GM23338 (cell line): ENCODE data around the gene REC8. TPM values are rescaled to one million over a fixed set of nuclear protein-coding genes. Genes with fewer than 3 reads are reported as not detected.

Source experiments
- ATAC-seq: fragments of 200-7000 bp; cut with Tn5 transposase; 3 replicates; pipeline ENCODE4 v1.9.1; 2020
- DNase-seq: peaks from one replicate; pipeline ENCODE4 v3.0.0-alpha.2; 2015; ENCODE audit warnings: low spot score
- H2AFZ ChIP-seq: fragments of 200-600 bp; sonication (generic); 2 replicates; pipeline ENCODE4 v1.8.0; 2016; ENCODE audit warnings: antibody characterized with exemption, mild to moderate bottlenecking, moderate library complexity
- H3F3A ChIP-seq: fragments of 200-600 bp; sonication (generic); replicated peaks from 2 replicates; pipeline ENCODE4 v1.8.0; 2017; ENCODE audit warnings: antibody characterized with exemption, mixed run types, low read depth
- H3K27ac ChIP-seq: fragments of 200-600 bp; sonication (generic); 2 replicates; pipeline ENCODE4 v1.6.1; 2016; ENCODE audit warnings: low read depth
- H3K27me3 ChIP-seq: fragments of 200-600 bp; sonication (generic); 2 replicates; pipeline ENCODE4 v1.8.0; 2016; ENCODE audit warnings: mild to moderate bottlenecking, mixed run types, moderate library complexity; ENCODE audit not compliant: insufficient read depth
- H3K36me3 ChIP-seq: fragments of 200-600 bp; sonication (generic); 2 replicates; pipeline ENCODE4 v1.8.0; 2016; ENCODE audit warnings: mild to moderate bottlenecking; ENCODE audit not compliant: insufficient read depth
- H3K4me1 ChIP-seq: fragments of 200-600 bp; sonication (generic); 2 replicates; pipeline ENCODE4 v1.8.0; 2016; ENCODE audit warnings: mild to moderate bottlenecking, moderate library complexity; ENCODE audit not compliant: insufficient read depth
- H3K4me2 ChIP-seq: fragments of 200-600 bp; sonication (generic); 2 replicates; pipeline ENCODE4 v1.7.1; 2017; ENCODE audit warnings: mixed run types
- H3K4me3 ChIP-seq: fragments of 200-600 bp; sonication (generic); 2 replicates; pipeline ENCODE4 v1.6.1; 2016; ENCODE audit warnings: mixed run types
- H3K79me2 ChIP-seq: fragments of 200-600 bp; sonication (generic); replicated peaks from 2 replicates; pipeline ENCODE4 v1.8.0; 2017; ENCODE audit warnings: mild to moderate bottlenecking; ENCODE audit not compliant: insufficient read depth
- H3K9me2 ChIP-seq: fragments of 200-600 bp; sonication (generic); 2 replicates; pipeline ENCODE4 v1.8.0; 2017; ENCODE audit not compliant: insufficient read depth
- H4K20me1 ChIP-seq: fragments of 200-600 bp; sonication (generic); replicated peaks from 2 replicates; pipeline ENCODE4 v1.8.0; 2017; ENCODE audit warnings: mild to moderate bottlenecking; ENCODE audit not compliant: insufficient read depth
- H3K27ac Mint-ChIP-seq: 2 replicates; pipeline ENCODE4 v1.8.0; 2020; ENCODE audit warnings: inconsistent platforms, mild to moderate bottlenecking, moderate library complexity, mixed read lengths
- H3K27me3 Mint-ChIP-seq: 3 replicates; pipeline ENCODE4 v1.8.0; 2022; ENCODE audit warnings: low read depth, mild to moderate bottlenecking, moderate library complexity, mixed read lengths, inconsistent platforms; ENCODE audit not compliant: insufficient read depth, poor library complexity
- H3K36me3 Mint-ChIP-seq: 3 replicates; pipeline ENCODE4 v1.8.0; 2021; ENCODE audit warnings: low read depth, mild to moderate bottlenecking, inconsistent platforms, moderate library complexity, mixed read lengths
- H3K4me1 Mint-ChIP-seq: 3 replicates; pipeline ENCODE4 v1.8.0; 2020; ENCODE audit warnings: mild to moderate bottlenecking, inconsistent platforms, mixed read lengths
- H3K4me3 Mint-ChIP-seq: 3 replicates; pipeline ENCODE4 v1.8.0; 2021; ENCODE audit warnings: moderate library complexity, mild to moderate bottlenecking, inconsistent platforms, mixed read lengths
- H3K9me3 Mint-ChIP-seq: 3 replicates; pipeline ENCODE4 v1.8.0; 2020; ENCODE audit warnings: moderate library complexity, mild to moderate bottlenecking, inconsistent platforms, mixed read lengths
- CREB1 ChIP-seq: fragments of 250-450 bp; sonication (Bioruptor Pico); IDR thresholded peaks from 2 replicates; pipeline ENCODE4 v1.5.0; 2020; ENCODE audit warnings: low read depth, mild to moderate bottlenecking, moderate library complexity
- EZH2 ChIP-seq: fragments of 200-600 bp; sonication (generic); IDR thresholded peaks from one replicate; pipeline ENCODE4 v1.8.0; 2017; ENCODE audit warnings: antibody characterized with exemption, mild to moderate bottlenecking, low read depth; ENCODE audit not compliant: unreplicated experiment
- EZH2phosphoT487 ChIP-seq: fragments of 200-600 bp; sonication (generic); IDR thresholded peaks from one replicate; pipeline ENCODE4 v1.8.1; 2018; ENCODE audit warnings: antibody characterized with exemption; ENCODE audit not compliant: unreplicated experiment
- JUNB ChIP-seq: IDR thresholded peaks from one replicate; pipeline ENCODE4 v1.6.1; 2016; ENCODE audit warnings: antibody characterized with exemption; ENCODE audit not compliant: unreplicated experiment
- NANOG ChIP-seq: IDR thresholded peaks from 2 replicates; pipeline ENCODE4 v1.6.1; 2016; ENCODE audit warnings: antibody characterized with exemption, borderline replicate concordance
- POLR2AphosphoS5 ChIP-seq: IDR thresholded peaks from 2 replicates; pipeline ENCODE4 v1.6.1; 2016; ENCODE audit warnings: antibody characterized with exemption, low read depth
- ZNF114 ChIP-seq: fragments of 250-450 bp; sonication (Bioruptor Pico); IDR thresholded peaks from 2 replicates; pipeline ENCODE4 v1.5.0; 2020; ENCODE audit warnings: mild to moderate bottlenecking, moderate library complexity
- ZNF331 ChIP-seq: fragments of 250-450 bp; sonication (Bioruptor Pico); IDR thresholded peaks from 2 replicates; pipeline ENCODE4 v1.5.0; 2020; ENCODE audit warnings: low read depth, mild to moderate bottlenecking, moderate library complexity
- polyA plus RNA-seq: library from polyadenylated mRNA; unstranded; fragments of >200 nt; fragmentation: Nextera tagmentation; extraction: Ambion mirVana; gene quantifications from 2 replicates; pipeline ENCODE4 v1.2.1, GENCODE V29; 2016
- total RNA-seq: library from RNA; depleted of rRNA; stranded (reverse); fragments of >200 nt; shearing (Covaris generic); gene quantifications from 2 replicates; pipeline ENCODE4 v1.2.3, GENCODE V29; 2014
- TF ChIP-seq, protein P1 (sequence below): IDR thresholded peaks from 2 replicates; pipeline ENCODE4 v1.6.1; 2016; ENCODE audit warnings: antibody characterized with exemption
- TF ChIP-seq, protein P2 (sequence below): fragments of 250-450 bp; sonication (Bioruptor Pico); IDR thresholded peaks from 2 replicates; pipeline ENCODE4 v1.5.0; 2020; ENCODE audit warnings: mild to moderate bottlenecking, moderate library complexity

Gene REC8
- total and polyA plus RNA-seq, 2 experiments from 2014 or later = 25.7 to 36.8 TPM

DNA sequence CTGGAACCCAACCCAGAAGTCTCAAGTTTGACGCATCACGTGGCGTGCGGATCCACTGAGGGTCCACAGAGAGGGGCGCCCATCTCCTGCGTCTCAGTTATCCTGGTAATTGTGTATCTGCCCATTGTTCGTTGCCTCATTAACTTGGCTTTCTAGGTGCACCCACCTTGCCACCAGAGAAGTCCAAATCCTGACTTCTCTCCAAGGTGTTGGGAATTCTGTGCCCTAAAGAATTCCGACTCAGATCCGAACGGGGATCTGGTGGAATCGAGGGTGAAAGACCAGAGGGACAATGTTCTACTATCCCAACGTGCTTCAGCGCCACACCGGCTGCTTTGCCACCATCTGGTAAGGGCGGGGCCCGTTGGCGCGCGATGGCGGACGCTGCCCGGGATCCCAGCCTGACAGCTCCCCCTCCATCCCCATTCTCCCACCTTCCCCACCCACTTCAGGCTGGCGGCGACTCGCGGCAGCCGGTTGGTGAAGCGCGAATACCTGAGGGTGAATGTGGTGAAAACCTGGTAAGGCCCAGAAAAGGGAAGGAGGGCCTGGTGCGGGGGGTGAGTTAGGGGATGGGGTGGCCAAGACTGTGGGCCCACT lies 481 bp downstream of the REC8 start:
- Histone ChIP-seq H3K4me2 (peak overlapping the region; percentile 100), H3K36me3 (no peaks in the 10 kb centered on the region), H3K27ac (no peak overlapping the region), H3K9me2 (no peaks in the 10 kb centered on the region), H3K79me2 (no peaks in the 10 kb centered on the region), H3F3A (peaks cover 7% of the 10 kb centered on the region; the same call in 1 of the 2 replicates), H3K27me3 (no peaks in the 10 kb centered on the region), H3K4me3 (peak overlapping the region; percentile 81), H2AFZ (peak overlapping the region; percentile 99), H4K20me1 (no peaks in the 10 kb centered on the region; the same call in 1 of the 2 replicates), H3K4me1 (0 out of 2 replicates have a peak, but pooled peaks cover 3% of the 10 kb centered on the region)
- Mint-ChIP-seq H3K27ac (no peak overlapping the region), H3K4me1 (peaks cover 4% of the 10 kb centered on the region; the same call in 1 of the 3 replicates), H3K27me3 (peaks cover 19% of the 10 kb centered on the region), H3K9me3 (no peaks in the 10 kb centered on the region), H3K36me3 (peaks cover 16% of the 10 kb centered on the region; the same call in 2 of the 3 replicates), H3K4me3 (peak overlapping the region; percentile 87)
- ATAC-seq (peak; percentile 16), DNase-seq (peak; percentile 51)
- TF ChIP-seq CREB1 (no peak), NANOG (no peak), POLR2AphosphoS5 (no peak), ZNF114 (CRISPR knock-in tag) (no peak), EZH2phosphoT487 (no peak)
- TF ChIP-seq, protein P1, sequence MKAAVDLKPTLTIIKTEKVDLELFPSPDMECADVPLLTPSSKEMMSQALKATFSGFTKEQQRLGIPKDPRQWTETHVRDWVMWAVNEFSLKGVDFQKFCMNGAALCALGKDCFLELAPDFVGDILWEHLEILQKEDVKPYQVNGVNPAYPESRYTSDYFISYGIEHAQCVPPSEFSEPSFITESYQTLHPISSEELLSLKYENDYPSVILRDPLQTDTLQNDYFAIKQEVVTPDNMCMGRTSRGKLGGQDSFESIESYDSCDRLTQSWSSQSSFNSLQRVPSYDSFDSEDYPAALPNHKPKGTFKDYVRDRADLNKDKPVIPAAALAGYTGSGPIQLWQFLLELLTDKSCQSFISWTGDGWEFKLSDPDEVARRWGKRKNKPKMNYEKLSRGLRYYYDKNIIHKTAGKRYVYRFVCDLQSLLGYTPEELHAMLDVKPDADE = no peak

GRCh38 chr14:24172871-24173281 lies 996 bp downstream of the REC8 start:
- ATAC-seq = no peak
- no peaks in the 10 kb centered on the region; the same call in 1 of the 2 replicates for H4K20me1 ChIP-seq
- H3K9me2 ChIP-seq = no peaks in the 10 kb centered on the region
- no peaks in the 10 kb centered on the region for H3K79me2 ChIP-seq
- no peak overlapping the region for H3K27ac ChIP-seq
- Mint-ChIP-seq H3K27ac (no peak overlapping the region), H3K9me3 (no peaks in the 10 kb centered on the region), H3K4me3 (peak overlapping the region; percentile 87), H3K27me3 (peaks cover 21% of the 10 kb centered on the region), H3K4me1 (peaks cover 4% of the 10 kb centered on the region; the same call in 1 of the 3 replicates), H3K36me3 (peaks cover 18% of the 10 kb centered on the region)
- H2AFZ ChIP-seq = no peak overlapping the region; the same call in 1 of the 2 replicates
- H3K4me3 ChIP-seq = peak overlapping the region; percentile 81
- TF ChIP-seq ZNF331 (CRISPR knock-in tag) = no peak
- H3K36me3 ChIP-seq = no peaks in the 10 kb centered on the region
- no peak for DNase-seq
- peaks cover 7% of the 10 kb centered on the region; the same call in 1 of the 2 replicates for H3F3A ChIP-seq
- H3K4me2 ChIP-seq = peak overlapping the region; percentile 100
- 0 out of 2 replicates have a peak, but pooled peaks cover 3% of the 10 kb centered on the region for H3K4me1 ChIP-seq
- no peaks in the 10 kb centered on the region for H3K27me3 ChIP-seq

DNA sequence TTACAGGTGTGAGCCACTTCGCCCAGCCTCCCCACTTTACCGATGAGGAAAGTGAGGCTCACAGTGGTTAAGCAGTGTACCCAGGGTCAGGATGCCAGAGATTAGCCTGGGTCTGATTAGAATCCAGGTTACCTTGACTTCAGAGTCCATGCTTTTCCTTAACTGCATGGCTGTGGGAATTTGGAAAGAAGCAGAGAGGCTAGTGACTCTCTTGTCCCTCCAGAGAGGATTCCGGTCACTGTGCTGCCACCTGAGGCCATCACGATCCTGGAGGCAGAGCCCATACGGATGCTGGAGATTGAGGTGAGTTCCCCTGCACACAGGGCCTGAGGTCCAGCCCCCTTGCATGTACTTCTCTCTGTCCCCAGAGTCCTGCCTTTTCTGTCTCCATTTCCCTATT lies 4.7 kb downstream of the REC8 start:
- no peaks in the 10 kb centered on the region for H3K9me3 Mint-ChIP-seq
- Histone ChIP-seq H3K4me1 (0 out of 2 replicates have a peak, but pooled peaks cover 3% of the 10 kb centered on the region), H3K79me2 (no peaks in the 10 kb centered on the region), H3K4me3 (no peak overlapping the region), H3K27ac (no peak overlapping the region), H3K9me2 (no peaks in the 10 kb centered on the region), H4K20me1 (no peaks in the 10 kb centered on the region; the same call in 1 of the 2 replicates), H3K4me2 (no peak overlapping the region), H3F3A (peaks cover 7% of the 10 kb centered on the region; the same call in 1 of the 2 replicates), H3K27me3 (no peaks in the 10 kb centered on the region), H3K36me3 (no peaks in the 10 kb centered on the region; the same call in 1 of the 2 replicates), H2AFZ (no peak overlapping the region)
- H3K27me3 Mint-ChIP-seq = peaks cover 32% of the 10 kb centered on the region
- H3K4me1 Mint-ChIP-seq = 0 out of 3 replicates have a peak, but pooled peaks cover 2% of the 10 kb centered on the region
- H3K4me3 Mint-ChIP-seq = no peak overlapping the region
- DNase-seq (no peak), ATAC-seq (no peak)
- H3K36me3 Mint-ChIP-seq = peaks cover 48% of the 10 kb centered on the region
- no peak overlapping the region for H3K27ac Mint-ChIP-seq
- no peak for TF ChIP-seq ZNF114 (CRISPR knock-in tag)
- TF ChIP-seq JUNB = no peak
- TF ChIP-seq, protein P2, sequence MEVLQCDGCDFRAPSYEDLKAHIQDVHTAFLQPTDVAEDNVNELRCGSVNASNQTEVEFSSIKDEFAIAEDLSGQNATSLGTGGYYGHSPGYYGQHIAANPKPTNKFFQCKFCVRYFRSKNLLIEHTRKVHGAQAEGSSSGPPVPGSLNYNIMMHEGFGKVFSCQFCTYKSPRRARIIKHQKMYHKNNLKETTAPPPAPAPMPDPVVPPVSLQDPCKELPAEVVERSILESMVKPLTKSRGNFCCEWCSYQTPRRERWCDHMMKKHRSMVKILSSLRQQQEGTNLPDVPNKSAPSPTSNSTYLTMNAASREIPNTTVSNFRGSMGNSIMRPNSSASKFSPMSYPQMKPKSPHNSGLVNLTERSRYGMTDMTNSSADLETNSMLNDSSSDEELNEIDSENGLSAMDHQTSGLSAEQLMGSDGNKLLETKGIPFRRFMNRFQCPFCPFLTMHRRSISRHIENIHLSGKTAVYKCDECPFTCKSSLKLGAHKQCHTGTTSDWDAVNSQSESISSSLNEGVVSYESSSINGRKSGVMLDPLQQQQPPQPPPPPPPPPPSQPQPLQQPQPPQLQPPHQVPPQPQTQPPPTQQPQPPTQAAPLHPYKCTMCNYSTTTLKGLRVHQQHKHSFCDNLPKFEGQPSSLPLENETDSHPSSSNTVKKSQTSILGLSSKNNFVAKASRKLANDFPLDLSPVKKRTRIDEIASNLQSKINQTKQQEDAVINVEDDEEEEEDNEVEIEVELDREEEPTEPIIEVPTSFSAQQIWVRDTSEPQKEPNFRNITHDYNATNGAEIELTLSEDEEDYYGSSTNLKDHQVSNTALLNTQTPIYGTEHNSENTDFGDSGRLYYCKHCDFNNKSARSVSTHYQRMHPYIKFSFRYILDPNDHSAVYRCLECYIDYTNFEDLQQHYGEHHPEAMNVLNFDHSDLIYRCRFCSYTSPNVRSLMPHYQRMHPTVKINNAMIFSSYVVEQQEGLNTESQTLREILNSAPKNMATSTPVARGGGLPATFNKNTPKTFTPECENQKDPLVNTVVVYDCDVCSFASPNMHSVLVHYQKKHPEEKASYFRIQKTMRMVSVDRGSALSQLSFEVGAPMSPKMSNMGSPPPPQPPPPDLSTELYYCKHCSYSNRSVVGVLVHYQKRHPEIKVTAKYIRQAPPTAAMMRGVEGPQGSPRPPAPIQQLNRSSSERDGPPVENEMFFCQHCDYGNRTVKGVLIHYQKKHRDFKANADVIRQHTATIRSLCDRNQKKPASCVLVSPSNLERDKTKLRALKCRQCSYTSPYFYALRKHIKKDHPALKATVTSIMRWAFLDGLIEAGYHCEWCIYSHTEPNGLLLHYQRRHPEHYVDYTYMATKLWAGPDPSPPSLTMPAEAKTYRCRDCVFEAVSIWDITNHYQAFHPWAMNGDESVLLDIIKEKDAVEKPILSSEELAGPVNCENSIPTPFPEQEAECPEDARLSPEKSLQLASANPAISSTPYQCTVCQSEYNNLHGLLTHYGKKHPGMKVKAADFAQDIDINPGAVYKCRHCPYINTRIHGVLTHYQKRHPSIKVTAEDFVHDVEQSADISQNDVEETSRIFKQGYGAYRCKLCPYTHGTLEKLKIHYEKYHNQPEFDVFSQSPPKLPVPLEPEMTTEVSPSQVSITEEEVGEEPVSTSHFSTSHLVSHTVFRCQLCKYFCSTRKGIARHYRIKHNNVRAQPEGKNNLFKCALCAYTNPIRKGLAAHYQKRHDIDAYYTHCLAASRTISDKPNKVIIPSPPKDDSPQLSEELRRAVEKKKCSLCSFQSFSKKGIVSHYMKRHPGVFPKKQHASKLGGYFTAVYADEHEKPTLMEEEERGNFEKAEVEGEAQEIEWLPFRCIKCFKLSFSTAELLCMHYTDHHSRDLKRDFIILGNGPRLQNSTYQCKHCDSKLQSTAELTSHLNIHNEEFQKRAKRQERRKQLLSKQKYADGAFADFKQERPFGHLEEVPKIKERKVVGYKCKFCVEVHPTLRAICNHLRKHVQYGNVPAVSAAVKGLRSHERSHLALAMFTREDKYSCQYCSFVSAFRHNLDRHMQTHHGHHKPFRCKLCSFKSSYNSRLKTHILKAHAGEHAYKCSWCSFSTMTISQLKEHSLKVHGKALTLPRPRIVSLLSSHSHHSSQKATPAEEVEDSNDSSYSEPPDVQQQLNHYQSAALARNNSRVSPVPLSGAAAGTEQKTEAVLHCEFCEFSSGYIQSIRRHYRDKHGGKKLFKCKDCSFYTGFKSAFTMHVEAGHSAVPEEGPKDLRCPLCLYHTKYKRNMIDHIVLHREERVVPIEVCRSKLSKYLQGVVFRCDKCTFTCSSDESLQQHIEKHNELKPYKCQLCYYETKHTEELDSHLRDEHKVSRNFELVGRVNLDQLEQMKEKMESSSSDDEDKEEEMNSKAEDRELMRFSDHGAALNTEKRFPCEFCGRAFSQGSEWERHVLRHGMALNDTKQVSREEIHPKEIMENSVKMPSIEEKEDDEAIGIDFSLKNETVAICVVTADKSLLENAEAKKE (CRISPR knock-in tag) = no peak
- no peak for TF ChIP-seq EZH2
